Left lobe of liver (tissue), 2 donors: ENCODE measurements around the gene GLT8D1. TPM values are rescaled to one million over a fixed set of nuclear protein-coding genes. Genes with fewer than 3 reads are reported as not detected.
A peak's percentile ranks its signal among the peaks of the same experiment; 100 is the strongest.
"Not testable (repeated sequence)": the region's sequence is repeated elsewhere in the genome, so short reads cannot be mapped to it uniquely, and the experiment has no call there.

Experiments
- ATAC-seq: fragments of 200-7000 bp; cut with Tn5 transposase; one replicate; pipeline ENCODE4 v1.9.1; 2020; ENCODE audit warnings: mild to moderate bottlenecking, moderate library complexity
- DNase-seq: peaks from one replicate; pipeline ENCODE4 v3.0.0-alpha.2; 2020; ENCODE audit warnings: low spot score
- total RNA-seq: library from RNA; stranded (reverse); gene quantifications from one replicate; pipeline ENCODE4 v1.2.1, GENCODE V29; 2021
- donor health status: DM: no; HTN: no; CAD: no; lungs with moderate emphysema.
- donor health status: DM: no; HTN: yes; CAD: no.

The GLT8D1 gene
- total RNA-seq, 1 donor from 2014 or later: 52.2 TPM

GRCh38 chr3:52682016-52682415 is 23.6 kb downstream of the GLT8D1 start:
- ATAC-seq (peak; percentile 59), DNase-seq (peak; percentile 81)

- ATAC-seq: no peak
Measured at GRCh38 chr3:52681596-52681995, 24.0 kb downstream of the GLT8D1 start.

GRCh38 chr3:52679811-52680210 is 25.8 kb downstream of the GLT8D1 start:
- no peak for DNase-seq
- ATAC-seq: no peak

More at GRCh38 chr3:52681596-52681995, 24.0 kb downstream of the GLT8D1 start:
- DNase-seq: no peak

GRCh38 chr3:52679199-52679538 is 26.4 kb downstream of the GLT8D1 start:
- ATAC-seq (no peak), DNase-seq (no peak)

- ATAC-seq: peak; percentile 65
Measured at GRCh38 chr3:52678265-52679198, 27.1 kb downstream of the GLT8D1 start.

GRCh38 chr3:52676201-52676600 is 29.4 kb downstream of the GLT8D1 start:
- ATAC-seq, DNase-seq: not testable (repeated sequence)

More at GRCh38 chr3:52678265-52679198, 27.1 kb downstream of the GLT8D1 start:
- DNase-seq: no peak

- ATAC-seq (no peak), DNase-seq (no peak)
Measured at GRCh38 chr3:52671676-52672075, 33.9 kb downstream of the GLT8D1 start.

- DNase-seq (no peak), ATAC-seq (no peak)
Measured at GRCh38 chr3:52670621-52671521, 34.7 kb downstream of the GLT8D1 start.

GRCh38 chr3:52663098-52663497 is 42.5 kb downstream of the GLT8D1 start:
- ATAC-seq: peak; percentile 83
- no peak for DNase-seq

- DNase-seq (no peak), ATAC-seq (no peak)
Measured at GRCh38 chr3:52660046-52660445, 45.5 kb downstream of the GLT8D1 start.

- no peak for ATAC-seq
- DNase-seq: no peak
Measured at GRCh38 chr3:52655895-52656294, 49.7 kb downstream of the GLT8D1 start.

GRCh38 chr3:52651592-52651991 is 54.0 kb downstream of the GLT8D1 start:
- no peak for ATAC-seq
- DNase-seq: no peak

- DNase-seq (no peak), ATAC-seq (no peak)
Measured at GRCh38 chr3:52650439-52650838, 55.2 kb downstream of the GLT8D1 start.

- DNase-seq (no peak), ATAC-seq (no peak)
Measured at GRCh38 chr3:52649461-52650210, 56.0 kb downstream of the GLT8D1 start.

GRCh38 chr3:52645549-52645948 is 60.0 kb downstream of the GLT8D1 start:
- ATAC-seq (no peak), DNase-seq (no peak)

Other genes with a start within 250 kb of the GLT8D1 start
- 71.5 TPM for gene STAB1, start 210.5 kb downstream of the GLT8D1 start, total RNA-seq
- gene NT5DC2, start 171.9 kb downstream of the GLT8D1 start, total RNA-seq: 4.1 TPM
- gene UQCC5, start 169.2 kb downstream of the GLT8D1 start, total RNA-seq: 7.4 TPM
- 15.3 TPM for gene PBRM1, start 19.9 kb downstream of the GLT8D1 start, total RNA-seq
- gene GNL3, start 19.8 kb downstream of the GLT8D1 start, total RNA-seq: 18.9 TPM
- 78.3 TPM for gene SPCS1, start 315 bp upstream of the GLT8D1 start, total RNA-seq
- gene NEK4, start 65.1 kb upstream of the GLT8D1 start, total RNA-seq: 16.6 TPM
- gene ITIH1, start 71.8 kb upstream of the GLT8D1 start, total RNA-seq: 1,331 TPM
- gene ITIH3, start 89.0 kb upstream of the GLT8D1 start, total RNA-seq: 779 TPM
- 4,358 TPM for gene ITIH4, start 124.9 kb upstream of the GLT8D1 start, total RNA-seq
- gene MUSTN1, start 129.2 kb upstream of the GLT8D1 start, total RNA-seq: 0.38 TPM
- gene STIMATE, start 191.8 kb upstream of the GLT8D1 start, total RNA-seq: 36.4 TPM